ENCODE data around the gene CACHD1. TPM values are rescaled to one million over a fixed set of nuclear protein-coding genes. Genes with fewer than 3 reads are reported as not detected.

CACHD1 gene
- total RNA-seq, 1 experiment from 2014 or later, result 16.6 TPM

DNA sequence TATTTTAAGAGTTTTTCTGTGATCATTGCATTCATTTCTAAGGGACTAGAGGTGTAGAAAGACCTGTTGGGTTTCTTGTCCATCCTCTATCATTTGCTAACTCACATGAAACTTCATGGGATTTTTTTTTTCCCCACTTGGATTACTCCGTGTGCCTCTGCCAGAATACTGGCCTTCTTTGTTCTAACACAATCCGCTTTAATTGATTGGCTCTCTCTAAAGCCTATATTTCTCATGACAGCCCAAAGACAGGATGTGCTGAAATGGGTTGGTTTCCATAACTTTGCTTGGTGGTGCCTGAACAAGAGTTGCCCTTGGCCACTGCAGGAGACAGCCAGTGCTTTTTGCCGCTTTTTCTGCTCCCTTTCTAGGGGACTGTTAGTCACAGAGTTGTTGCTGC lies 12.2 kb downstream of the CACHD1 start:
- no peak overlapping the region for H3K4me3 Mint-ChIP-seq (ENCODE audit: unreplicated experiment)
- Histone ChIP-seq H3K9me3 (no peaks in the 10 kb centered on the region), H3K4me1 (peaks cover 10% of the 10 kb centered on the region; the same call in 1 of the 2 replicates), H3K36me3 (ENCODE audit: control insufficient read depth, insufficient read depth, low read length) (no peaks in the 10 kb centered on the region), H3K4me3 (ENCODE audit: low read depth, low read length) (no peak overlapping the region), H3K27me3 (replicated peaks; ENCODE audit: control insufficient read depth, insufficient read depth, low read length) (no peaks in the 10 kb centered on the region)
- no peak for DNase-seq
- no TSS peak for BruUV-seq (replicated peaks)
- H3K27ac Mint-ChIP-seq (ENCODE audit: unreplicated experiment), result no peak overlapping the region
- no peaks in the 10 kb centered on the region for H3K36me3 Mint-ChIP-seq (ENCODE audit: insufficient read depth, unreplicated experiment)
- intact Hi-C loops (cut with micrococcal nuclease; ENCODE audit: unreplicated experiment), result no loop called here
- peaks cover 19% of the 10 kb centered on the region for H3K4me1 Mint-ChIP-seq (ENCODE audit: low read depth, unreplicated experiment)
- H3K9me3 Mint-ChIP-seq (ENCODE audit: unreplicated experiment), result no peaks in the 10 kb centered on the region
- no peaks in the 10 kb centered on the region for H3K27me3 Mint-ChIP-seq (ENCODE audit: insufficient read depth, unreplicated experiment)
- ChIA-PET CTCF (no interaction called here), POLR2A (no interaction called here)
- TF ChIP-seq, protein P1, sequence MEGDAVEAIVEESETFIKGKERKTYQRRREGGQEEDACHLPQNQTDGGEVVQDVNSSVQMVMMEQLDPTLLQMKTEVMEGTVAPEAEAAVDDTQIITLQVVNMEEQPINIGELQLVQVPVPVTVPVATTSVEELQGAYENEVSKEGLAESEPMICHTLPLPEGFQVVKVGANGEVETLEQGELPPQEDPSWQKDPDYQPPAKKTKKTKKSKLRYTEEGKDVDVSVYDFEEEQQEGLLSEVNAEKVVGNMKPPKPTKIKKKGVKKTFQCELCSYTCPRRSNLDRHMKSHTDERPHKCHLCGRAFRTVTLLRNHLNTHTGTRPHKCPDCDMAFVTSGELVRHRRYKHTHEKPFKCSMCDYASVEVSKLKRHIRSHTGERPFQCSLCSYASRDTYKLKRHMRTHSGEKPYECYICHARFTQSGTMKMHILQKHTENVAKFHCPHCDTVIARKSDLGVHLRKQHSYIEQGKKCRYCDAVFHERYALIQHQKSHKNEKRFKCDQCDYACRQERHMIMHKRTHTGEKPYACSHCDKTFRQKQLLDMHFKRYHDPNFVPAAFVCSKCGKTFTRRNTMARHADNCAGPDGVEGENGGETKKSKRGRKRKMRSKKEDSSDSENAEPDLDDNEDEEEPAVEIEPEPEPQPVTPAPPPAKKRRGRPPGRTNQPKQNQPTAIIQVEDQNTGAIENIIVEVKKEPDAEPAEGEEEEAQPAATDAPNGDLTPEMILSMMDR (IDR thresholded peaks at IDR 0.05; ENCODE audit: insufficient read depth in 1 of 2, low read depth in 1 of 2, low read length in 1 of 2, severe bottlenecking in 1 of 2, unreplicated experiment in 1 of 2), result no peak

DNA sequence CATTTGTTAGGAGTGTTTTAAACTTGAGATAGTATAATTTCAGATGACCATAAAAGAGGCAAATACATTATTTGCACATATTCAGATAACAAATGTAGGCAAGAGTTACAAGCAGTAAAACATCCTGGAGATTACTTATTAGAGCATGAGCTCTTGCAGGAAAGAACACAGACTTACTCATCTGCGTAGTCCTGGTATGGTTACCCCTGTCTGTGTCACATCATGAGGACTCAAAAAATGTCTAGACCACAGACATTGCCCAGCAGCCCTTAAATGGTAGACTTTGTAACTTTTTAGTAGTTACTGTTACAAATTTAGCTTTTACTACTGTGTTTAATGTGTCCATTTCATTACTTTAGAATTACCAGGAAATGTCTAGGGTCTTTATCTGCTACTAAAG lies 12.8 kb downstream of the CACHD1 start:
- H3K9me3 ChIP-seq, result no peaks in the 10 kb centered on the region
- POLR2A ChIA-PET, result no interaction called here
- H3K4me1 ChIP-seq, result peaks cover 10% of the 10 kb centered on the region; the same call in 1 of the 2 replicates
- no peak for DNase-seq
- H3K4me3 ChIP-seq (ENCODE audit: low read depth, low read length), result no peak overlapping the region
- TF ChIP-seq, protein P1 (IDR thresholded peaks at IDR 0.05; ENCODE audit: insufficient read depth in 1 of 2, low read depth in 1 of 2, low read length in 1 of 2, severe bottlenecking in 1 of 2, unreplicated experiment in 1 of 2), result no peak
- no peaks in the 10 kb centered on the region for H3K27me3 ChIP-seq (replicated peaks; ENCODE audit: control insufficient read depth, insufficient read depth, low read length)
- intact Hi-C loops (cut with micrococcal nuclease; ENCODE audit: unreplicated experiment), result no loop called here
- Mint-ChIP-seq H3K9me3 (ENCODE audit: unreplicated experiment) (no peaks in the 10 kb centered on the region), H3K4me1 (ENCODE audit: low read depth, unreplicated experiment) (peaks cover 19% of the 10 kb centered on the region), H3K36me3 (ENCODE audit: insufficient read depth, unreplicated experiment) (no peaks in the 10 kb centered on the region), H3K27ac (ENCODE audit: unreplicated experiment) (no peak overlapping the region), H3K4me3 (ENCODE audit: unreplicated experiment) (no peak overlapping the region), H3K27me3 (ENCODE audit: insufficient read depth, unreplicated experiment) (no peaks in the 10 kb centered on the region)
- BruUV-seq (replicated peaks), result no TSS peak
- no peaks in the 10 kb centered on the region for H3K36me3 ChIP-seq (ENCODE audit: control insufficient read depth, insufficient read depth, low read length)
- CTCF ChIA-PET, result no interaction called here

DNA sequence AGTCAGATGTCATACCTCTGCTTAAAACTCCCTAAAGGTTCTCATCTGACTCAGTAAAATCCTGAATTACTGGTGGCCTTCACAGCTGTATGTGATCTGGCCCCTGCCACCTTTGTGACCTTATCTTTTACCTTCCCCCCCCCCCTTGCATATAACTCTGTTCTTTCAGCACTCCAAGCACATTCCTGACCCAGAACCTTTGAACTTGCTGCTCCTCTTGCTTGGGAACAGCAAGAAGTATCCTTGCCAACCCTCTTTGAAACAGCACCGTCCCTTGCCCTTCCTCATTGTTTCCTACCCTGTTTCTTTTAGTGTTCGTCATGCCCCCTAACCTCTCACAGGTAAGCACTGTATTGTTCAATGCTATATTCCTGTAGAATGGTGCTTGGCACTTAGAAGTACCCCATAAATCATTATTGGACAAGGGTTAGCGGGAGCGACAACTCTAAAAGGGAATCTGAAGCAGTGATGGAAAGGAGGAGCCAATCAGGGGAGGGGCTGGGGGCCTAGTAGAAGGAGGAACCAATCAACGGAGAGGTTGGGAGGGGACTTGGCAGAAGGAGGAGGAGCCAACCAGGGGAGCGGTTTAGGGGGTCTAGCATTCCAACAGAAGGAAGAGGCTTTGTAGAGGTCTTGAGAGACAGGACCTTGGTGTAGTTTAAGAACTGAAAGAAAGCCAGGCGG lies 13.9 kb downstream of the CACHD1 start:
- intact Hi-C loops (cut with micrococcal nuclease; ENCODE audit: unreplicated experiment), result no loop called here
- no peaks in the 10 kb centered on the region for H3K36me3 ChIP-seq (ENCODE audit: control insufficient read depth, insufficient read depth, low read length)
- Mint-ChIP-seq H3K27me3 (ENCODE audit: insufficient read depth, unreplicated experiment) (no peaks in the 10 kb centered on the region), H3K4me1 (ENCODE audit: low read depth, unreplicated experiment) (peaks cover 19% of the 10 kb centered on the region), H3K4me3 (ENCODE audit: unreplicated experiment) (no peak overlapping the region), H3K36me3 (ENCODE audit: insufficient read depth, unreplicated experiment) (no peaks in the 10 kb centered on the region), H3K27ac (ENCODE audit: unreplicated experiment) (no peak overlapping the region), H3K9me3 (ENCODE audit: unreplicated experiment) (no peaks in the 10 kb centered on the region)
- DNase-seq, result no peak
- no peaks in the 10 kb centered on the region for H3K9me3 ChIP-seq
- no peak overlapping the region for H3K4me3 ChIP-seq (ENCODE audit: low read depth, low read length)
- ChIA-PET POLR2A (no interaction called here), CTCF (no interaction called here)
- no peaks in the 10 kb centered on the region for H3K27me3 ChIP-seq (replicated peaks; ENCODE audit: control insufficient read depth, insufficient read depth, low read length)
- H3K4me1 ChIP-seq, result peaks cover 10% of the 10 kb centered on the region; the same call in 1 of the 2 replicates
- TF ChIP-seq, protein P1 (IDR thresholded peaks at IDR 0.05; ENCODE audit: insufficient read depth in 1 of 2, low read depth in 1 of 2, low read length in 1 of 2, severe bottlenecking in 1 of 2, unreplicated experiment in 1 of 2), result no peak
- BruUV-seq (replicated peaks), result no TSS peak
